ENCODE measurements around the gene MYRIP.
A peak's percentile ranks its signal among the peaks of the same experiment; 100 is the strongest.

MYRIP gene

GRCh38 chr3:40287248-40287647 is 477.8 kb downstream of the MYRIP start:
- no peak for DNase-seq (ENCODE audit: low read depth)

GRCh38 chr3:40290396-40290795 is 481.0 kb downstream of the MYRIP start:
- no peak for DNase-seq (ENCODE audit: low read depth)

- no peak for DNase-seq (ENCODE audit: low read depth)
Observed at GRCh38 chr3:40291471-40291870, 482.1 kb downstream of the MYRIP start.

DNA sequence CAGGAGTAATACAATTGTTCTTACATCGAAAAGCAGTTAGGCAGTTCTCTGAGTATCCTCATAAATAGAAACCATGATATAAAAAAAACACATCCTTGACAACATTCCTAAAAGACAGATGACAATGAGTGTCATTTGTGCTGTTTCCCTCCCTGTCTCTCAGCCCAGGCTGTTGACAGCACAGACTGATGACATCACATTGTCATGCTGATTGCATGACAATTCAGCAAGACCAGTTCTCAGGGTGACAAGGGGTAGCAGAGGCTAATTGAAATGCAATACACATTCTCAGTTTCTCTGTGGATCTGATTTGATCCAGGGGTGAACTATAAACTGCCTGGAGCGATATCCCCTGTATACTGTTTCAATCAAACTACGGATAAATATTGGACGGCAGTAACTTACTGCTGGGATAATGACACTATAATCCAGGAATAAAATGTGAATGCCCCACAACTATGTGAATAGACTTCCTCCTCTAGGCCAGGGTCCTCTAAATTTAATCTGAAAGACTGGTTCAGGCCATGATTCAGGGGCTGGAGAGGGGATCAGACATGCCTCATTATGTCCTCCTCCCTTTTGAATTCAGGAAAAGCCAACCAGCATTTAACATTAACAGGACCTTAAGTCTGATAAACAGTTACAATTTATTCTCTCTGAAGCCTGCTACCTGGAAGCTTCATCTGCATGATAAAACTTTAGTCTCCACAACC is 483.4 kb downstream of the MYRIP start:
- DNase-seq (ENCODE audit: low read depth): no peak

- no peak for DNase-seq (ENCODE audit: low read depth)
Observed at GRCh38 chr3:40294434-40294833, 485.0 kb downstream of the MYRIP start.

DNA sequence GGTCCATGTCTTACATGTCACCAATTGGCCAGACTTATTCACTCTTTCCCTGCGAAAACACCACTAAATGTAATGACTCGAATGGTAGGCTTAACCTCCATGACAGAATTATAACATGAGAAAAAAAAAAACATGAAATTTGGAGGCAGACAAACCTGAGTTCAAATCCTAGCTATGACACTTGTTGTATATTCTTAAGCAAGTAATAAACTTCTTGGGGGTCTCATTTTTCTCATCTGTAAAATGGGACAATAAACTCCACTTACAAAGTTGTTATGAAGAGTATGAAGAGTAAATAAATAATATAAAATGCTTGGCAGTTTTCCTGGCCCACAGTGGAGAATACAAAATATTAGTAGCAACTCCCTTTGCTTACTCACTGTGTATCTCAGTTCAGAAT is 488.7 kb downstream of the MYRIP start:
- DNase-seq (ENCODE audit: low read depth): no peak

DNA sequence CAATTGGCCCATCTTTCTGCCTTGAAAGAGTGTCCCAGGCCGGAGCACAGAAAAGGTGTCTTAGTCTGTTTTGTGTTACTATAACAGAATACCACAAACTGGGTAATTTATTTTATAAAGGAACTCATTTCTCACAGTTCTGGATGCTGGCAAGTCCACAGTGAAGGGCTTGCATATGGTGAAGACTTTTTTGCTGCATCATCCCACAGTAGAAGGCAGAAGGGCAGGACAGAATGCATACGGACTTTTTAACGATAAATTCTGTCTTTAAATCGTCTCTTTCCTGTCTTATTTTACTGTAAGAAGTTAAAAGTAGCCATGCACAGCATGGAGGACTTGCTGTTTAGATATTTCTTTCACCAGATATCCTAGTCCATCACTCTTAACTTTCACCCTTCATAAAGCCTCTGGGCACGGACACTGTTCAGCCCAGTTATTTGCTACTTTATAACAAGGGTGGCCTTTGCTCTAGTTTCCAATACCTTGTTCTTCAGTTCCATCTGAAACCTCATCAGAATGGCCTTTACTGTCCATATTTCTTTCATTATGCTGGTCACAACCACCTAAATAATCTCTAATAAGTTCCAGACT is 489.8 kb downstream of the MYRIP start:
- no peak for DNase-seq (ENCODE audit: low read depth)

- DNase-seq (ENCODE audit: low read depth): no peak
Observed at GRCh38 chr3:40299721-40300335, 490.4 kb downstream of the MYRIP start.

GRCh38 chr3:40302784-40303183 is 493.4 kb downstream of the MYRIP start:
- no peak for DNase-seq (ENCODE audit: low read depth)

GRCh38 chr3:40304352-40304751 is 494.9 kb downstream of the MYRIP start:
- DNase-seq (ENCODE audit: low read depth): no peak

GRCh38 chr3:40306336-40306735 is 496.9 kb downstream of the MYRIP start:
- no peak for DNase-seq (ENCODE audit: low read depth)

DNA sequence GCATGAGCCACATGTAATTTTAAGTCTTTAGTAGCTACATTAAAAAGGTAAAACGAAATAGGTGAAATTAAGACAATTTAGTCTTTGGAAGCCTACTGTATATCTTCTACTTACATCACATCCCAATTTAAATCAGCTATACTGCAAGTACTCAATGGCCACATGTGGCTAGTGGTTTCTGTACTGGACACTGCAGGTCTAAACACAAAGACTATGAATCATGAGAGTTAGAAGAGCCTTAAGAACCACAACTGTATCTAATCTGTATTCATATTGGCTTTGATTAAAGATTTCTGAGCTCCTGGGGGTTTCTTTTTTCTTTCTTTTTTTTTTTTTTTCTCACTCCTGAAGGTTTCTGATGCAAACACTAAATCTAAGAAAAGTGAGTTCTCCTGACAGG is 497.8 kb downstream of the MYRIP start:
- DNase-seq (ENCODE audit: low read depth): no peak

DNA sequence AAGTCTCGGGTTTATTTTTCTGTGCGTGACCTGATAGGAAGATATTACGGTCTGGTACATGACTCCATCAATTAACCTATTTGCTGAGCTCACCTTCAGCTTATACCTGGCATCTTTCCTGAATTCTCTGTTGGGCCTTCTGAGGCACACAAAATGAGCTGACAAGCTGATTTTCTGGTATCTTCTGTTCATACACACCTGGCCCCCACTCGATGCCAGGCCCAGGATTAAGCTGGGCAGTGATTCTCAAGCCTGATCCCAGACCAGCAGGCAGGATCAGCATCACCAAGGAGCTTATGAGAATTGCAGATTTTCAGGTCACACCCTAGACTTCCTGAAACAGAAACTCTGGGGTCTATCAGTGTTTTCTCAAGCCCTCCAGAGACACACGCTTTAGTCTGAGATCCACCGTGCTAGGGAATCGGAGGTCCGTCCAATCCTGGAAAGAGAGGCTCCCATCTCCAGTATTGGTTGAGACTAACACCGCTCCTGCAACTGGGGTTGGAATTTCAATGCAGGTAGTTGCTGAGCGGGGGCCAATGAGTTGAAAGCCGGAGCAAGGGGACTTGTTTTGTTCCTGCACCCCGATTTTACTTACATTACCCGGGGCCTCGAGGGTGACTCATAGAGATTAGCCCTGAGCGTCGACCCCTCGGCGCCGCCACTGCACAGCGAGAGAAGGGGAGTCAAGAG is 499.5 kb downstream of the MYRIP start:
- no peak for DNase-seq (ENCODE audit: low read depth)

DNA sequence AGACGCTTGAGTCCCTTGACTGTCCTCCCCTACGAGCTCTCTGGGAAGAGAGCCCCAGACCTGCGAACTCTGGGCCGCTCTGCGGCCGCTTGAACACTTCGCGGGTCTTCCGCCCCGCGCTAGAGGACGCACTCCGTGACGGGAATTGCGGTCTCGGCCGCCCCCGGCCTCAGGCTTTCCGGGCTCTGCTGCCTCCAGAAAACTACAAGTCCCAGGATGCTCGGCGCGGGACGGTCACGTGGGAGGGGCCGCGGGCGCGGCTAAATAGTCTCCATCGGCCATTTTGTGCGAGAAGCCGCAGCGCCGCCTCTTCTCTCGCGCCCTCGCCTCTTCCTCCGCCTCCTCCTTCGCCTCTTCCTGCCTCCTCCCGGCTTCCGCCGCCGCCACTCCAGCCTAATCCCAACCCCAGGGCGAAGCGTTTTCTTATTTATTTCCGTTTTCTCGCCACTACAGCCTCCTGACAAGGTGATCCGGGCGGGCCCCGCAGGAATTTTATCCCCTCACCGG is 500.1 kb downstream of the MYRIP start, which contains the start of gene EIF1B:
Gene EIF1B (plus strand): TSS at position 290 of the 507 bp plus-strand sequence. CDS start 235 bp downstream, outside the sequence.
- peak; percentile 98 for DNase-seq (ENCODE audit: low read depth)

Measured in stimulated activated CD8-positive, alpha-beta memory T cell treated with anti-CD3 and anti-CD28 coated beads, Interleukin-4, amount 100 ng/mL, for 24 hours (primary cell).